ENCODE data around the gene SUPT20H.

The SUPT20H gene

DNA sequence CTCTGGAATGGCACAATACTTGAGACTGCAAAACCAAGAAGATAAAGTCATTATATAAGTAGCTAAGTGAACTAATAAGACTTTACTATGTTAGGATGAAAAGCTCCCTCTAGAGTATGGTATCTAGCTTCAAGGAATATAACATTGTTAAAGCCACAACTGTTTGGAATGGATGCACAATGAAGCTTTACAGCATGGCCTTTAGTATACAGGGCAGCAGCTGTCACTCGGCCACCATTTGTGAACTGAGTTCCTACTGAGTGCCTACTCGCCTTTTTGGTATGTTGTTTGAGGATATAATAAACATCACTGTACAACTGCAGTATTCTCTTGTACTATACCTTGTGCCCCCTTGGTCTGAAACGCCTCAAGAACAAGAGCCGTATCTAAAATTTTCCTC, 67.1 kb downstream of the SUPT20H start:
- TF ChIP-seq ZNF530 (tag by site-specific recombination; IDR thresholded peaks at IDR 0.05; ENCODE audit: low read depth), result no peak
- TF ChIP-seq, protein P1, sequence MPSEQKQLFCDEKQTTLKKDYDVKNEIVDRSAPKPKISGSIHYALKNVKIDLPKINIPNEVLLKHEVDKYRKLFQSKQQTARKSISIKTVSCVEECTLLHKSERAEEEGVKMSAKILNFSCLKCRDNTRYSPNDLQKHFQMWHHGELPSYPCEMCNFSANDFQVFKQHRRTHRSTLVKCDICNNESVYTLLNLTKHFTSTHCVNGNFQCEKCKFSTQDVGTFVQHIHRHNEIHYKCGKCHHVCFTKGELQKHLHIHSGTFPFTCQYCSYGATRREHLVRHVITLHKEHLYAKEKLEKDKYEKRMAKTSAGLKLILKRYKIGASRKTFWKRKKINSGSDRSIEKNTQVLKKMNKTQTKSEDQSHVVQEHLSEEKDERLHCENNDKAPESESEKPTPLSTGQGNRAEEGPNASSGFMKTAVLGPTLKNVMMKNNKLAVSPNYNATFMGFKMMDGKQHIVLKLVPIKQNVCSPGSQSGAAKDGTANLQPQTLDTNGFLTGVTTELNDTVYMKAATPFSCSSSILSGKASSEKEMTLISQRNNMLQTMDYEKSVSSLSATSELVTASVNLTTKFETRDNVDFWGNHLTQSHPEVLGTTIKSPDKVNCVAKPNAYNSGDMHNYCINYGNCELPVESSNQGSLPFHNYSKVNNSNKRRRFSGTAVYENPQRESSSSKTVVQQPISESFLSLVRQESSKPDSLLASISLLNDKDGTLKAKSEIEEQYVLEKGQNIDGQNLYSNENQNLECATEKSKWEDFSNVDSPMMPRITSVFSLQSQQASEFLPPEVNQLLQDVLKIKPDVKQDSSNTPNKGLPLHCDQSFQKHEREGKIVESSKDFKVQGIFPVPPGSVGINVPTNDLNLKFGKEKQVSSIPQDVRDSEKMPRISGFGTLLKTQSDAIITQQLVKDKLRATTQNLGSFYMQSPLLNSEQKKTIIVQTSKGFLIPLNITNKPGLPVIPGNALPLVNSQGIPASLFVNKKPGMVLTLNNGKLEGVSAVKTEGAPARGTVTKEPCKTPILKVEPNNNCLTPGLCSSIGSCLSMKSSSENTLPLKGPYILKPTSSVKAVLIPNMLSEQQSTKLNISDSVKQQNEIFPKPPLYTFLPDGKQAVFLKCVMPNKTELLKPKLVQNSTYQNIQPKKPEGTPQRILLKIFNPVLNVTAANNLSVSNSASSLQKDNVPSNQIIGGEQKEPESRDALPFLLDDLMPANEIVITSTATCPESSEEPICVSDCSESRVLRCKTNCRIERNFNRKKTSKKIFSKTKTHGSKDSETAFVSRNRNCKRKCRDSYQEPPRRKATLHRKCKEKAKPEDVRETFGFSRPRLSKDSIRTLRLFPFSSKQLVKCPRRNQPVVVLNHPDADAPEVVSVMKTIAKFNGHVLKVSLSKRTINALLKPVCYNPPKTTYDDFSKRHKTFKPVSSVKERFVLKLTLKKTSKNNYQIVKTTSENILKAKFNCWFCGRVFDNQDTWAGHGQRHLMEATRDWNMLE (tag by site-specific recombination; conservative IDR thresholded peaks at IDR 0.05; ENCODE audit: low read depth), result no peak
- H3K4me3 ChIP-seq (ENCODE audit: low read depth, low read length), result no peak overlapping the region
- POLR2A ChIA-PET, result no interaction called here
- H3K27ac ChIP-seq (ENCODE audit: extremely low read depth, low read depth, low read length), result no peak overlapping the region
- H3K36me3 ChIP-seq (ENCODE audit: control insufficient read depth in 2 of 2, insufficient read depth in 1 of 2, low read length in 2 of 2), result peaks cover 22 to 84% of the 10 kb centered on the region in 2 experiments; a peak in 2 of 3 replicates
- no peaks in the 10 kb centered on the region for H3K4me1 ChIP-seq (ENCODE audit: control insufficient read depth, insufficient read depth, low read length)
- CTCF ChIA-PET, result interaction anchor here (0.6 to 0.7 kb wide), 2 partner anchors 14 to 1359 kb away, joined by 3 read pairs; no protein-coding TSS in a partner anchor
- H3K9me3 ChIP-seq (ENCODE audit: control insufficient read depth, insufficient read depth, low read depth, low read length), result no peaks in the 10 kb centered on the region

DNA sequence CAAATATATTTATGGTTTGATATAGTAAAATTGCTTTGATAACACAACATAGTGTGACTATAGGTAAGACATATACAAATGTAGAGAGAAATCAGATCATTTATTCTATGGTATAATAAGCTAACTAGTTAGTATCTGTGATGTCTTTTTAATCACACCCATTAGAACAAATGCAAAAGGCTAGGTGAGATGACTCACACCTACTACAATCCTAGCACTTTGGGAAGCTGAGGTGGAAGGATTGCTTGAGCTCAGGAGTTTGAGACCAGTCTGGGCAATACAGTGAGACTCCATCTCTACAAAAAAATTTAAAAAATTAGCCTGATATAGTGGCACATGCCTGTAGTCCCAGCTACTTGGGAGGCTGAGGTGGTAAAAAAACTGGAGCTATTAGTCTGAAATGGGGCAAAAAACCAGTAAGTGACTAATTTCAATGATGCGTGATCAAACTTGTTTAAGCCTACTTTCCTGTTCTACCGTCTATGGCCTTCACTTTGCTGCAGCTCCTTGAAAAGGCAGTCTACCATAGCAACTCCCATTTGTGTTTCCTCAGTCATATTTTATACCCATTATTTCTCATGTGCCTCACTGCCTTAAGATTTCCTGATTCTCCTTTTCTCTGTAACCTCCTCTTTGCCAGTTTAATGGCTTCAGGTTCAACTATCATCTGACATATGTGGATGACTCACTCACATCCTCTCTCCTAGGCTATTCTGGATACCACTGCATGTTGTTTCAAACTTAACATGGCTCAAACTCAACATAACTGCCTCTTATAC, 72.8 kb downstream of the SUPT20H start:
- H3K4me1 ChIP-seq (ENCODE audit: control insufficient read depth, insufficient read depth, low read length), result no peaks in the 10 kb centered on the region
- H3K27ac ChIP-seq (ENCODE audit: extremely low read depth, low read depth, low read length), result no peak overlapping the region
- ChIA-PET CTCF (no interaction called here), POLR2A (no interaction called here)
- TF ChIP-seq ZNF214 (tag by site-specific recombination; IDR thresholded peaks at IDR 0.05; ENCODE audit: borderline replicate concordance), result no peak
- TF ChIP-seq ZNF776 (tag by site-specific recombination; IDR thresholded peaks at IDR 0.05; ENCODE audit: borderline replicate concordance), result no peak
- TF ChIP-seq ZEB2 (tag by site-specific recombination; IDR thresholded peaks at IDR 0.05), result no peak
- TF ChIP-seq, protein P2, sequence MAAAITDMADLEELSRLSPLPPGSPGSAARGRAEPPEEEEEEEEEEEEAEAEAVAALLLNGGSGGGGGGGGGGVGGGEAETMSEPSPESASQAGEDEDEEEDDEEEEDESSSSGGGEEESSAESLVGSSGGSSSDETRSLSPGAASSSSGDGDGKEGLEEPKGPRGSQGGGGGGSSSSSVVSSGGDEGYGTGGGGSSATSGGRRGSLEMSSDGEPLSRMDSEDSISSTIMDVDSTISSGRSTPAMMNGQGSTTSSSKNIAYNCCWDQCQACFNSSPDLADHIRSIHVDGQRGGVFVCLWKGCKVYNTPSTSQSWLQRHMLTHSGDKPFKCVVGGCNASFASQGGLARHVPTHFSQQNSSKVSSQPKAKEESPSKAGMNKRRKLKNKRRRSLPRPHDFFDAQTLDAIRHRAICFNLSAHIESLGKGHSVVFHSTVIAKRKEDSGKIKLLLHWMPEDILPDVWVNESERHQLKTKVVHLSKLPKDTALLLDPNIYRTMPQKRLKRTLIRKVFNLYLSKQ (tag by site-specific recombination; IDR thresholded peaks at IDR 0.05; ENCODE audit: borderline replicate concordance), result no peak
- TF ChIP-seq, protein P3, sequence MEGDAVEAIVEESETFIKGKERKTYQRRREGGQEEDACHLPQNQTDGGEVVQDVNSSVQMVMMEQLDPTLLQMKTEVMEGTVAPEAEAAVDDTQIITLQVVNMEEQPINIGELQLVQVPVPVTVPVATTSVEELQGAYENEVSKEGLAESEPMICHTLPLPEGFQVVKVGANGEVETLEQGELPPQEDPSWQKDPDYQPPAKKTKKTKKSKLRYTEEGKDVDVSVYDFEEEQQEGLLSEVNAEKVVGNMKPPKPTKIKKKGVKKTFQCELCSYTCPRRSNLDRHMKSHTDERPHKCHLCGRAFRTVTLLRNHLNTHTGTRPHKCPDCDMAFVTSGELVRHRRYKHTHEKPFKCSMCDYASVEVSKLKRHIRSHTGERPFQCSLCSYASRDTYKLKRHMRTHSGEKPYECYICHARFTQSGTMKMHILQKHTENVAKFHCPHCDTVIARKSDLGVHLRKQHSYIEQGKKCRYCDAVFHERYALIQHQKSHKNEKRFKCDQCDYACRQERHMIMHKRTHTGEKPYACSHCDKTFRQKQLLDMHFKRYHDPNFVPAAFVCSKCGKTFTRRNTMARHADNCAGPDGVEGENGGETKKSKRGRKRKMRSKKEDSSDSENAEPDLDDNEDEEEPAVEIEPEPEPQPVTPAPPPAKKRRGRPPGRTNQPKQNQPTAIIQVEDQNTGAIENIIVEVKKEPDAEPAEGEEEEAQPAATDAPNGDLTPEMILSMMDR (tag by site-specific recombination; IDR thresholded peaks at IDR 0.05), result no peak
- no peak for TF ChIP-seq ZNF664 (tag by site-specific recombination; IDR thresholded peaks at IDR 0.05)
- no peak for TF ChIP-seq ZNF121 (tag by site-specific recombination; IDR thresholded peaks at IDR 0.05)
- TF ChIP-seq ZNF302 (tag by site-specific recombination; IDR thresholded peaks at IDR 0.05; ENCODE audit: low read depth), result no peak
- TF ChIP-seq ZNF311 (tag by site-specific recombination; IDR thresholded peaks at IDR 0.05; ENCODE audit: borderline replicate concordance), result no peak
- H3K9me3 ChIP-seq (ENCODE audit: control insufficient read depth, insufficient read depth, low read depth, low read length), result no peaks in the 10 kb centered on the region
- peaks cover 39 to 87% of the 10 kb centered on the region in 2 experiments for H3K36me3 ChIP-seq (ENCODE audit: control insufficient read depth in 2 of 2, insufficient read depth in 1 of 2, low read length in 2 of 2)
- H3K4me3 ChIP-seq (ENCODE audit: low read depth, low read length), result no peak overlapping the region

Measured in HEK293 (cell line).